ENCODE data around the gene RUNX1.

GRCh38 chr21:34913811-34914210 lies 135.3 kb downstream of the RUNX1 start:
- TF ChIP-seq CTCF (conservative IDR thresholded peaks at IDR 0.05; ENCODE audit: low read depth, low read length) (no peak), EZH2 (IDR thresholded peaks at IDR 0.05; ENCODE audit: borderline replicate concordance, low read depth, low read length, poor library complexity, severe bottlenecking) (no peak)

All from A673 (cell line).